Measurements from ENCODE around the gene CEP57L1. TPM values are rescaled to one million over a fixed set of nuclear protein-coding genes. Genes with fewer than 3 reads are reported as not detected.
A peak's percentile ranks its signal among the peaks of the same experiment; 100 is the strongest.

CEP57L1 gene
- total RNA-seq, 1 donor from 2014 or later: 14.0 TPM

DNA sequence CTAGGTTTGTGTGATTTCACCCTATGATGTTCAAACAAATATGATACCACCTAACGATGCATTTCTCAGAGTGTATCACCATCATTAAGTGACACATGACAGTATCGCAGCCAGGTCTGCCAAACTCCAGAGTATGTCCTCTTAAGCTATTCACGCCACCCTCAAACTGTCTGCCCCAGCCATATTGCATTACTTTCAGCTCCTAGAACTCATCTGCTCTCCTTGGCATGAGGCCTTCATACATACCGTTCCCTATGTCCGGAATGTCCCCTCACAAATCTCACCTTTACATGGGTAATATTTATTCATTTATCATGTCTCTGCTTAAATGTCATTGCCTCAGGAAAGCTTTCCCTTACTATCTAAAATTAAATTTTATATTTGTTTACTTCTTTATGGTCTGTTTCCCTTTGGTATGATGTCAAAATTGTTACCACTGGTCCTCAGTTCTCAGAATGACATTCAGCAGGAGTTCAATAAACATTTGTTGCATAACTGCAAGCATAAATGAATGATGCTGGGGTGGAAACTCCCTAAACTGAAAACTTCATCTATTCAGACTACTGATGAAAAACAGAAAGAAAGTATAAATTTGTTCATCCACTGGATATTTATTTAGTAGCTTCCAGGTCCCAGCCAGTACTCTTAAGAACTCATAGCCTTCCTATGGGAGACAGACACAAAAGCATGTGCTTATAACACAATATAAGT is 3.8 kb upstream of the CEP57L1 start:
- no peak overlapping the region for H3K27ac Mint-ChIP-seq (ENCODE audit: unreplicated experiment)
- no peak for TF ChIP-seq CTCF (IDR thresholded peaks at IDR 0.05)
- H3K27me3 Mint-ChIP-seq (ENCODE audit: low read depth): no peaks in the 10 kb centered on the region
- DNase-seq (ENCODE audit: low spot score): no peak
- peaks cover 2% of the 10 kb centered on the region for H3K36me3 Mint-ChIP-seq (ENCODE audit: low read depth)
- peaks cover 37% of the 10 kb centered on the region for H3K4me1 Mint-ChIP-seq (ENCODE audit: low read depth)
- no peaks in the 10 kb centered on the region for H3K9me3 Mint-ChIP-seq (ENCODE audit: low read depth)
- peak overlapping the region; percentile 78 for H3K4me3 Mint-ChIP-seq (ENCODE audit: unreplicated experiment)

- Mint-ChIP-seq H3K4me1 (ENCODE audit: low read depth) (peaks cover 43% of the 10 kb centered on the region), H3K27ac (ENCODE audit: unreplicated experiment) (no peak overlapping the region), H3K9me3 (ENCODE audit: low read depth) (no peaks in the 10 kb centered on the region), H3K27me3 (ENCODE audit: low read depth) (no peaks in the 10 kb centered on the region), H3K4me3 (ENCODE audit: unreplicated experiment) (peak overlapping the region; percentile 78), H3K36me3 (ENCODE audit: low read depth) (peaks cover 2% of the 10 kb centered on the region)
- no peak for TF ChIP-seq CTCF (IDR thresholded peaks at IDR 0.05)
- no peak for DNase-seq (ENCODE audit: low spot score)
These were observed 3.2 kb upstream of the CEP57L1 start for GRCh38 chr6:109092074-109092473.

- peak overlapping the region; percentile 93 for H3K27ac Mint-ChIP-seq (ENCODE audit: unreplicated experiment)
- no peaks in the 10 kb centered on the region for H3K9me3 Mint-ChIP-seq (ENCODE audit: low read depth)
- peak overlapping the region; percentile 78 for H3K4me3 Mint-ChIP-seq (ENCODE audit: unreplicated experiment)
- H3K36me3 Mint-ChIP-seq (ENCODE audit: low read depth): peaks cover 2% of the 10 kb centered on the region
- no peak for DNase-seq (ENCODE audit: low spot score)
- H3K27me3 Mint-ChIP-seq (ENCODE audit: low read depth): no peaks in the 10 kb centered on the region
- TF ChIP-seq CTCF (IDR thresholded peaks at IDR 0.05): no peak
- H3K4me1 Mint-ChIP-seq (ENCODE audit: low read depth): peaks cover 46% of the 10 kb centered on the region
These were observed 1.4 kb upstream of the CEP57L1 start for GRCh38 chr6:109093732-109094415.

- H3K27ac Mint-ChIP-seq (ENCODE audit: unreplicated experiment): peak within 1 kb of the TSS; percentile 99
- H3K4me1 Mint-ChIP-seq (ENCODE audit: low read depth): peaks cover 46% of the 10 kb centered on the region
- no peak for TF ChIP-seq CTCF (IDR thresholded peaks at IDR 0.05)
- H3K4me3 Mint-ChIP-seq (ENCODE audit: unreplicated experiment): peak within 1 kb of the TSS; percentile 78
- H3K27me3 Mint-ChIP-seq (ENCODE audit: low read depth): no peaks in the 10 kb centered on the region
- peak; percentile 99 for DNase-seq (ENCODE audit: low spot score)
- no peaks in the 10 kb centered on the region for H3K9me3 Mint-ChIP-seq (ENCODE audit: low read depth)
- peaks cover 3% of the 10 kb centered on the region for H3K36me3 Mint-ChIP-seq (ENCODE audit: low read depth)
These were observed 781 bp upstream of the CEP57L1 start, which contains the start of gene SESN1 for GRCh38 chr6:109094416-109095035. Gene SESN1, minus strand, starts transcription at chr6:109094846. Its CDS starts 773 bp downstream, at chr6:109094073.

- Mint-ChIP-seq H3K4me3 (ENCODE audit: unreplicated experiment) (peak overlapping the region; percentile 78), H3K9me3 (ENCODE audit: low read depth) (no peaks in the 10 kb centered on the region), H3K27ac (ENCODE audit: unreplicated experiment) (peak overlapping the region; percentile 99), H3K27me3 (ENCODE audit: low read depth) (no peaks in the 10 kb centered on the region), H3K4me1 (ENCODE audit: low read depth) (peaks cover 43% of the 10 kb centered on the region), H3K36me3 (ENCODE audit: low read depth) (peaks cover 1% of the 10 kb centered on the region)
- DNase-seq (ENCODE audit: low spot score): no peak
- TF ChIP-seq CTCF (IDR thresholded peaks at IDR 0.05): no peak
These were observed 453 bp downstream of the CEP57L1 start for GRCh38 chr6:109095835-109096084.

All from chondrocyte (in vitro differentiated cells).